GM12864 (cell line): ENCODE results near the gene PRIMA1.
A peak's percentile ranks its signal among the peaks of the same experiment; 100 is the strongest.

ENCODE experiments used
- DNase-seq: peaks from one replicate; pipeline ENCODE4 v3.0.0-alpha.2; 2011; ENCODE audit warnings: low read depth
- H3K4me3 ChIP-seq: 2 replicates; pipeline ENCODE4 v1.5.1; 2011; ENCODE audit warnings: mild to moderate bottlenecking, low read depth, low read length, control low read depth
- CTCF ChIP-seq: IDR thresholded peaks from 2 replicates; pipeline ENCODE4 v1.5.1; 2011; ENCODE audit warnings: low read depth, mild to moderate bottlenecking, moderate library complexity, low read length, control low read depth, inconsistent platforms; ENCODE audit errors: missing control alignments

Gene PRIMA1

GRCh38 chr14:93685121-93685895, 103.0 kb downstream of the PRIMA1 start:
- no peak for TF ChIP-seq CTCF
- no peak overlapping the region for H3K4me3 ChIP-seq

GRCh38 chr14:93683226-93683625, 105.1 kb downstream of the PRIMA1 start:
- peak; percentile 4 for DNase-seq
- TF ChIP-seq CTCF = no peak
- no peak overlapping the region for H3K4me3 ChIP-seq

More at GRCh38 chr14:93685121-93685895, 103.0 kb downstream of the PRIMA1 start:
- no peak for DNase-seq

- H3K4me3 ChIP-seq = no peak overlapping the region
- TF ChIP-seq CTCF = no peak
- DNase-seq = no peak
Observed at GRCh38 chr14:93682459-93682858, 105.8 kb downstream of the PRIMA1 start.

GRCh38 chr14:93676416-93676958, 111.8 kb downstream of the PRIMA1 start:
- H3K4me3 ChIP-seq = no peak overlapping the region
- no peak for DNase-seq
- TF ChIP-seq CTCF = no peak

GRCh38 chr14:93675651-93676050, 112.6 kb downstream of the PRIMA1 start:
- no peak for TF ChIP-seq CTCF
- H3K4me3 ChIP-seq = no peak overlapping the region
- no peak for DNase-seq

- H3K4me3 ChIP-seq = no peak overlapping the region
- no peak for DNase-seq
- no peak for TF ChIP-seq CTCF
Observed at GRCh38 chr14:93674343-93674742, 113.9 kb downstream of the PRIMA1 start.

- no peak for DNase-seq
- TF ChIP-seq CTCF = no peak
- H3K4me3 ChIP-seq = no peak overlapping the region
Observed at GRCh38 chr14:93669632-93670031, 118.7 kb downstream of the PRIMA1 start.
